ENCODE results near the gene DPF3.

Gene DPF3

DNA sequence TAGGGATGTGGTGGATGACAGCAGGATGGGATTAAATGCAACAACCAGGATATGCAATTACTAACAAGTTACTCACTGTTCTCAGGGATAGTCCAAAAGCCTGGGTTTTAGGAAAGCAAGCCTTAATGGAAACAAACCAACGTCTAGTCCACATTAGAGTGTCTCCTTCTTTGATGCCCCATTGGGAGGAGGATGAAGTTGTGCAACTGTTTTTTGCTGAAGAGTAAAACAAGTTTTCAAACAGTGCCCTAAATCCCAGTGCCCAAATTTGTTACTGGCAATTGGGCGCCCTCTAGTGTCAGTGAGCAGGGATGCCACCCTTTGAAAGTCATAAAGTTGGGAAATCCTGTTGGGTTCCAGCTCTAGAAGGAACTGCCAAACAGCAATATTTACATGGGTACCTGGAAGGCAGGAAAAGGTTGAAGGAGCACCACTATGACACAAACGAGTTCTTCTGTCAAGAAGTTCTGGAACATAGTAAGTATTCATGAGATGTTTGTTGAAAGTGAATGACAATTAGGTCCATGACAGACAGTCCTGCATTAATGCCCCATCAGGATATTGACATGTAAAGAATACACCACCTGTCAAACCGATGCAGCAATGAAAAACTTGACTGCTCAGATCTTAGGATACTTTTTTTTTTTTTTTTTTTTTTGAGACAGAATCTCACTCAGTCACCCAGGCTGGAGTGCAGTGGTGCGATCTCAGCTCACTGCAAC, 11.1 kb upstream of the DPF3 start:
- in situ Hi-C loops (cut with MboI; ENCODE audit: low sequenced_read_pairs) = no loop called here

DNA sequence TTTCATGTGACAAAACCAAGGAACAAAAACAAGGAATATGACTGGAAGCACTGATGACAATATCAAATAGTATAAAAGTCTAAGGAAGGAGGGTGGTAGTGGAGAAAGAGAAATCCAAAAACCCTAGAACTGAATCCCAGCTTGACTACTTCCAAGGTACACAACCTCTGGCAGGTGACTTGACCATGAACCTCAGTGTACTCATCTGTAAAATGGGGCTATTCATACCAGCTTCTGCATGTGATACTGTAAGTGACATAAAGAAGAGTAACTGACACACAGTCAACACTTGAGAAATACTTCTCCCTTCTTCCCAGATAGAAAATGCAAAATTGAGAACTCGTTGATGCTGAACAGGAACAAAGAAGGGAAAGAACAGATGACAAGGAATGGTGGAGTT, 10.3 kb upstream of the DPF3 start:
- in situ Hi-C loops (cut with MboI; ENCODE audit: low sequenced_read_pairs) = no loop called here

DNA sequence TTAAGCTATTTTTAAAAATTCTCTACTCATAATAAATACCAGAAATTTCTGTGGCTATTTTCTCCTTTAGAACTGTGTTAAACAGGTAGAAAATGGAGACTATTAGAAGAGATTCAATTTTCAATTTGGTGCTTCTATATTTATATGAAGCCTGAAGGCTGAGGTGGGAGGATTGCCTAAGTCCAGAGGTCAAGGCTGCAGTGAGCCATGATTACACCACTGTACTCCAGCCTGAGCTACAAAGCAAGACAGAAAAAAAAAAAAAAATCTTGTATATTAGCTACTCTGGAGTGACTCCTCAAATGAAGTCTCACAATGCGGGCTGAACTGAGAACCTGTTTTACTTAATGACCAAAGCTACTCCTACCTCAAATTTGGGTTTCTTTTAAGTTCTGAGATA, 9.8 kb upstream of the DPF3 start:
- in situ Hi-C loops (cut with MboI; ENCODE audit: low sequenced_read_pairs) = no loop called here

DNA sequence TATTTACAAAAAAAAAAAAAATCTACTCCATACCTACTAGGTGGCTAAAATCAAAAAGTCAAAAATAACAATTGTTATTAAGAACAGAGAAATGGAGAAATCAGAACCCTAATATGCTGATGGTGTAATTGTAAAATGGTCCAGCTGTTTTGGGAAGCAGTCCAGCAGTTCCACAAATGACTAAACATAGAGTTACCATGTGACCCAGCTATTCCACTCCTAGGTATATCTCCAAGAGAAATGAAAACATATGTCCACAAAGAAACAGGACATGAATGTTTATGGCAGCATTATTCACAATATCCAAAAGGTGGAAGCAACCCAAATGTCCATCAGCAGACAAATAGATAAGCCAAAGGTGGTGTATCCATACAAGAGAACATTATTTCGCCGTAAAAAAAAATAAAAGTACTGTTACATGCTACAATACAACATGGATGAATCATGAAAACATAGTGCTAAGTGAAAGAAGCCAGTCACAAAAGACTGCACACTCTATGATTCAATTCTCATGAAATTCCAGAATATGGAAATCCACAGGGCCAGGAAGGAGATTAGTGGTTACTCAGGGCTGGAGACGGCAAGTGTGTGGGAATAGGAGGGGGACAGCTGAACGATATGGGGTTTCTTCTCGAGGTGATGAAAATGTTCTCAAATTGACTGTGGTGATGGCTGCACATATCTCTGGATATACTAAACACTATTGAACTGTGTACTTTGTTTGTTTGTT, 9.1 kb upstream of the DPF3 start:
- in situ Hi-C loops (cut with MboI; ENCODE audit: low sequenced_read_pairs) = no loop called here

DNA sequence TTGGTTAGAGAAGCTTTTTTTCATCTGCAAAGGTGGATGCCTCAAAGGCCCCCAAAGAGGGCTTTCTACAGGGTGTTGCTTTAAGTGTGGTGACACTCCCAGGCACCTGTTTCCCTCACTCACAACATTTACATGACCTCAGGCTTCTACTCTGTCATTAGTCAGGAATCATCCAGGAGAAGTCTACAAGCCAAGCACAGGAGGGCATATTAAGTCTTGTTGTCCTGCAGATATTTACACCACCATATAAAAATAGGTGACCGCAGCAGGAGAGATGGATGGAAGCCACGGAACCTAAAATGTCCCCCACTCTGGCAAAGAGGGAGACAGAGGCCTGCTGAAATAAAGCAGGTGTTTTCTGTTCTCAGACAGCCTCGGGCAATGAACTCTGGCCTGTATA, 7.5 kb upstream of the DPF3 start:
- in situ Hi-C loops (cut with MboI; ENCODE audit: low sequenced_read_pairs) = no loop called here

DNA sequence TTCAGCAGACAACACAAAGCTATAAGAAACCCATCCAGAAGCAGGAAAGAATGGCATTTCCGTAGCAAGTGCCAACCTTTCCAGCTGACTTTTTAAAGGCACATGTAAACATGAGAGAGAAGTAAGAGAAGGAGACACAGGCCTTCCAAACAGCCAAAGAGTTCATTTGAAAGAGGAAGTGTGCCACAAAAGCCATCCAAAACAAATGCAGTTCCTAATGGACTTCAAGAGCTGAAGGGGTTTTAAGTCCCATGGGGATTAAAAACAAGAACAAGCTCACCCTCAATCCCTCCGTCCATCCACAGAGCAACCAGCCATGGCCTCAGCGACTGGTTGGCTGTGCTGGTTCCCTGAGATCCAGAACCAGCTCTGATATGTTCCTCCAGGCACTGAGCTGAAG, 4.5 kb upstream of the DPF3 start:
- in situ Hi-C loops (cut with MboI; ENCODE audit: low sequenced_read_pairs) = loop anchor here (10.0 kb wide), 1 partner anchor 374 kb away; no protein-coding TSS in a partner anchor

DNA sequence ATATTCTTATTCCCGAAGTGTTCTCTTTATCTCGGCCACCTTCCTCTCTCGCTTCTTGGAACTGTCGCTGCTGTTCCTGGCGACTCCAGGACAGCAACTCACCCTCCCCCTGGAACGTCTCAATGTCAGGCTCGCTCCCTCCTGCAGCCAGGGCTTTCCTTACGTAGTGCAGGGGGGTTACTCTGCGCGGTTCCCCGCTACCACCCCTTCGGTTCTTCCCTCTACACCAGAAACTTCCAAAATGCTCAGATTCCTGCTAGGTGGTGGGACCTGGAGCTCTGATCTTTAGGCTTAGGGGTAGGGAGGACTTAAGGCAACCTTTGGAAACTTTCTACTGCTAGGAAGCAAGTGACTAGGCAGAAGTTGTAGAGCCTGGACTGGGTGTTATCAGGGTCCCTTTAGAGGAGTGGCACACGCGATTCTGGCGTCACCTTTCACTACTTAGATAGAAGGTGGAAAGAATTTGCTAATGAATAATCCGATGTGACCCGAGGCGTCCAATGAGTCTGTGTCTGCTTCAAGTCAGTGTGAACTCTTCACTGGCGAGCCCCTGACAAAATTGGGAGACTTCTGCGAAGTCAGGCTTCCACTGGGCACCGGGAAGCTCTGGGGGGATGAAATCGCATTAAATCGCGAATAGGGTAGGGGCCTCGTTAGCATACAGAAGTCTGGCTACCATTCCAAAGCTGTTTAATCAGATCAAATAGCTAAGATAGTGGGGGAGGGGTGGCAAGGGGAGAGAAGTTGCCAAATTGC, 900 bp upstream of the DPF3 start:
- in situ Hi-C loops (cut with MboI; ENCODE audit: low sequenced_read_pairs) = loop anchor here (10.0 kb wide), 1 partner anchor 370 kb away; no protein-coding TSS in a partner anchor

DNA sequence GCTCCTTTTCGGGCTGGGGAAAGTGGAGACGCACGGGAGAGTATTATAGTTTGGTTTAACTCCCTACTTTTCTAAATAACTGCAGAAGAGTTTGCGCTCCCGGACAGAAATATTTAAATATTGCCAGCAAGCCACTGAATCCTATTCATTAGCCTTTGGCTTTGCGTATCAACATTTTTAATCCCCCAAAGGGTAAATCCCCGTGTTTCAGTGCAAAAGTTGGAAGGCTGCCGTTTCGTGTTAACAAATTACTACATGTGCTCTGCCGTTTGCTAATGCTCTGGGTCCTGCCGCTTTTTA, 372 bp upstream of the DPF3 start:
- in situ Hi-C loops (cut with MboI; ENCODE audit: low sequenced_read_pairs) = loop anchor here (10.0 kb wide), 1 partner anchor 369 kb away; no protein-coding TSS in a partner anchor

DNA sequence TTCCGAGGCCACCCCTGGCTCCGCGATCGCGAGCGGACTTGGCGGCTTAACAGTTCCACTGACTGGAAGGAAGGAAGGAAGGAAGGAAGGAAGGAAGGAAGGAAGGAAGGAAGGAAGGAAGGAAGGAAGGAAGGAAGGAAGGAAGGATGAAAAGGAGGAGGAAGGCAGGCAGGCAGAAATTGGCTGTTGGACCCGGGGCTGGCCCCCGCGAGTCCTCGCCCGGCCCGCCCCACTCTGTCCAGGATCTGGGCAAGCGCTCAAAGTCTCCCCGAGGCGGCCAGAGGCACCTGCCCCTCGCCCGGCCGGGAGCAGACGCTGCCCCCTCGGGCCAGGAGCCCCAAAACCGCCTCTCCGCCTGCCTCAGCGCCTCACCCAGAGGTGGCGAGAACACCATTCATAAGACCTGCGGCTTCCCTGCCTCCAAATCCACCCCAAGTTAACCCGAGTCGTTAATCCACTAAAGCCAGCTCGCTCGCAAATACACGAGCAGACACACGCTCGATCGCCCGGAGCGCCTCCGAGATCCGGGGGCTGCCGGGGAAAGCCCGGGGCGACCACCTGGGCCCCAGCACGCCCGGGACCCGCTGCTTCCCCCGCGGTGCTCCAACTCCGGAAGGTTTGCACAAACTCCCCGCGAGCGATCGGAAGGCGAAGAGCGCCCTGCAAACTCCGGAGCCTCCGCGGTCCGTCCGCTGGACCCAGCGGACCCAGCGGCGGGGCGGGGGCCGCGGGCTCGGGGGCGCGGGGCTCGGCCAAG, 844 bp downstream of the DPF3 start:
- in situ Hi-C loops (cut with MboI; ENCODE audit: low sequenced_read_pairs) = loop anchor here (10.0 kb wide), 1 partner anchor 368 kb away; no protein-coding TSS in a partner anchor

DNA sequence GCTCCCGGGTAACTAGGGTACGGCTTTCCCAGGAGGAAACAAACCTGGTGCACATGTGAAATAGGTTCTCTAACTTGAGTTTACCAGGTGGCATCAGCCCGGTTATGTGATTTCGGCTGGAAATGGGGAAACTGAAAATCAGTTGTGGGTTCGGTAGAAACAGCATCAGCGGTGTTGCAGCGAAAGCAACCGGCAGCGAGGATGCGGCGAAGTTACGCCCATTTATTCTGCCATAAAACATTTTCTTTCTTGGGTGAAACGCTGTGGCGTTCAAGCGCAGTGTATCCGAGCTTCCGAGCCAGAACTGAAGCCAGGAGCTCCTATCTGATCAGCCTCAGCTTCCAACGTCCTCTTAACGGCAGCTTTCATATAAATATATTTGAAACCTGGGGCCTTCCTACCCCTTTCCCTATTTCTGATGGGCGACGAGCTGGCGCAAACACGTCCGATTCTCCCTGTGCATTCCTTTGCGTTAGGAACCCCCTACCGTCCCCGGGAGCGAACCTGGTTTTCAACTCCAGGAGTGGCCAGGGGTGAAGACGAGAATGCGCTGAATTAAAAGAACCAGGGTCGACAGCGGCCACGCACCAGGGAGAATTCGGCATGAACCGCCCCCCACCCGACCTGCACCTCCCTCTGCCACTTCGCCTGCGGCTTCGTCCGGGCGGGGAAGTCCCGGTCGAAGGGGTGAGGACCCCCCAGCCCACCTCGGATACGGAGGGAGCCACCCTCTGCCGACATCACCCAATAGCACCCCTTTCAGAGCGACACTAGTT, 1.6 kb downstream of the DPF3 start:
- in situ Hi-C loops (cut with MboI; ENCODE audit: low sequenced_read_pairs) = loop anchor here (10.0 kb wide), 1 partner anchor 367 kb away; no protein-coding TSS in a partner anchor

DNA sequence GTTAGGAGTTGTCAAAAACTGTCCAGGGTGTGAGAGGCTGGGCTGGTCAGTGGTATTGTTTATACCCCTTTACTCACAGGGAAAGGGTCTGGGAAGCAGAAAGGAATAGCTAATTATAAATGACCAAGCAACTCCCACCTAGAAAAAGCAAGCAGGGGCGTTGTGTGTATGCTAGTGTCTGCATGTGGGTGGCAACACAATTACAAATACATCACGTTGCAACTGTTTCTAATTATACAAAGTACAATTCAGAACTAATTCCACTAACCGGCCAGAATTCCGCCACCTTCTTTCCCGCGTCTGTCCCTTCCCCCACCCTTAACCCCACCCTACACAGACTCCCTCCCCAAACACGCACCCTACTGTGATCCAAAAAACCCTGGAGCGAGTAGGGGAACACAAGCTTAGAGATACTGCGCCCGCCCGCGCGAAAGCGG, 2.2 kb downstream of the DPF3 start:
- in situ Hi-C loops (cut with MboI; ENCODE audit: low sequenced_read_pairs) = loop anchor here (10.0 kb wide), 1 partner anchor 367 kb away; no protein-coding TSS in a partner anchor

DNA sequence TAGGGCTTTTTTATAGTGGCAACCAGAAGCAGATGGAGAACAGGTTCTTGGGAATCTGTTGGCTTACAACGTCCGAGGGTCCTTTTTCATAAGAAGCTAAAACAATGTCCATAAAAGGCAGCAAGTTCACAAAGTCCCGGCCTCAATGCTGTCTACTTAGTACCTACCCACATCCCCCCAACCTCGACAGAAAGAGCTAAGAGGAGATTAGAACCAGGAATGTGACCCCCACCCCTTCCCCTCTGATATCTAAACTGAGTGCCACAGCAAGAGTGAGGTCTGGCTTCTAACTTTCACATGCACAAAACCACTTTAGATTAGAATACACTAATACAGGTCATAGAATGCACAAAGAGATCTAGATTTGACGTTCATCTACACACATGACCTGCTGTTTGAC, 4.5 kb downstream of the DPF3 start:
- in situ Hi-C loops (cut with MboI; ENCODE audit: low sequenced_read_pairs) = no loop called here

DNA sequence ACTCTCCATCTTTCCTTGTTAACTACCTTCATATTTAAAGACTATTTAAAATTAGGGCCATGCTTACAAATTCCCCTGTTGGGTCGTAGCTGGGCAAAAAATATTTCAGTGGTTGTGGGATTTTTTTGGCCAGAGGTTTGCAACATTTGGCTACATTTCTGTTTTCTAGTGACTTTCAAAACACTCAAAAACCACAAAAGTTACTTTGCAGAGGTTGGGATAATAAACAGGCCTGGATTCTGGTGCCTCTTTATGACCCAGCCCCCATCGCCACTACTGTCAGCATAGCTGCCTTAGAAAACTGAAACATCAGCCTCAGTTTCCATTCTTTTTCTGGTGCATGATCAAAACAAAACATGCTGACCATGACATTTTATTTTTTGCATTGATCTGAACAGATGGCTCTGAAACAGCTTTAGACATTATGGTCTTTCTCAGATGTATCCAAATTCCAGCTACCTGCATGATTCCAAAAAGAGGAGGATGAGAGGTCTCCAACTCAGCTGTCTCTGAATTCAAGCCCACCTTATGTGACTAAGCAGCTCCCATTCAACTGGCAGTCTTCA, 5.2 kb downstream of the DPF3 start:
- in situ Hi-C loops (cut with MboI; ENCODE audit: low sequenced_read_pairs) = no loop called here

DNA sequence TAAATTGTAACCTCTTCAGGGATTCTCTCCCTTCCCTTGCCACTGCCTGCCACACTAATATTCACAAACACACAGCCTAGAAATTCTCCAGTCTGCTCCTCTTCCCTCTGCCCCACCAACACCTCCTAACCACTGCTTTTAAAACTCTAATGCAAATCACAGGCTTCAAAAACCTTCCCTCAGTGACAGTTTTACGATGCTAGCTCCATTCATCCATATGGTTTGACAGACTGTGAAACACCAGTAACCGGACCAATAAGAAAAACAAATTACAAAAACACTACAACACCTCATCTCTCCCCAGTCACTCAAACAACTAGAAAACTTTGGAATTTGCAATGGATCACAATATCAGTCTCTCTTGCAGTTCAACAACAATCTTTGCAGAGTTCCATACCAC, 5.7 kb downstream of the DPF3 start:
- in situ Hi-C loops (cut with MboI; ENCODE audit: low sequenced_read_pairs) = no loop called here

DNA sequence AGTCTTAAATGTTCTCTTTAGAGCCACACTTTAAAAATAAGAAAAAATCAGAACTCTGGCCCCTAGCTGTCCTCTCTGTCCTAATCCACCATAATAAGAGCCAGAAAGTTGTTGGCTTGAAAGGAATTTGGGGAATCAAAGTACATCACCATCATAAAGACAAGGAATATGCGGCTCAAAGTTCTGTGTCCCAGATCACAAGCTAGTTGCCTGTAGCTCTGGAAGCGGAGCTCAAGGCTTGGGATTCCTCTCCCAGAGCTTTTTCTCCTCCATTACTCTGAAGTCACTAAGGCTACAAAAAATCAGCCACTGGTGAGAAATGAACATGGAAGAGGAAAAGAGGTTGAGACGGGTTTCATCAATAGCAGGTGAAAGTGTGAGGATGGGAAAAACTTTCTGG, 6.4 kb downstream of the DPF3 start:
- in situ Hi-C loops (cut with MboI; ENCODE audit: low sequenced_read_pairs) = no loop called here

DNA sequence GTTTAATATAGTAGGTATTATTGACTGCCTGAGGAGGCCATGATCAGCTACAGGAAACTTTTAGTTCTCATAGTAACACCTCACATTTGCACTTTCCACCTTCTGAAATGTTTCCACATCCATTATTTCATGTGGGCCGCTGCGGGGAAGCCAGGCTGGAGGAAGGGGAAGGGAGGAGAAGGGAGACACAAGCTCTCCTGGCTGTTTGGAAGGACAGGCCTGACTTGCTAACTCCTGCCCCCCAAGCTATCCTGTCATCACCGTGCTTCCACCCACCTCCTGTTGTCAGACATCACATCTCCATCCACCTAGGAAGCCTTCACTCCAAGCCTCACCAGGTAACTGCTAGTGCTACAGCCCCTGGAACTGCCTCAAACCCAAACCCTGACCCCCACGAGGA, 9.5 kb downstream of the DPF3 start:
- in situ Hi-C loops (cut with MboI; ENCODE audit: low sequenced_read_pairs) = no loop called here

DNA sequence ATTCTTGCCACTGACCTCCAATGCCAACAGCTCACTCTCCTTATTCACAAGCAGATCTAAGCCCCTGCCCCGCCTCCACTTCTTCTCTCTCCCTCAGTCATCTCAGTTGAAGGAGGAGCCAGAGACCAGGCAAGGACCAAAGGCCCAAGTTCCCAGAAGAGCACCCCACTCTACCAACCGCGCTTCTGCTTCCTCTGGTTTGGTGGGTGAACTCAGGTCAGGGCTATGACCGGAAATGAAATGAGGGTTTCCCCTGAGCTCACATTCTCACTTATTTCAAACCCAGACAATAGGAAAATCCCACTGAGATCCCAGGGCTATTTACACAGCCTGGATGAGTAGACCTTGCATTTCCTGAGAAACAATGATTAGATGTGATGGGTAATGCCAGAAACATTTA, 9.9 kb downstream of the DPF3 start:
- in situ Hi-C loops (cut with MboI; ENCODE audit: low sequenced_read_pairs) = no loop called here

DNA sequence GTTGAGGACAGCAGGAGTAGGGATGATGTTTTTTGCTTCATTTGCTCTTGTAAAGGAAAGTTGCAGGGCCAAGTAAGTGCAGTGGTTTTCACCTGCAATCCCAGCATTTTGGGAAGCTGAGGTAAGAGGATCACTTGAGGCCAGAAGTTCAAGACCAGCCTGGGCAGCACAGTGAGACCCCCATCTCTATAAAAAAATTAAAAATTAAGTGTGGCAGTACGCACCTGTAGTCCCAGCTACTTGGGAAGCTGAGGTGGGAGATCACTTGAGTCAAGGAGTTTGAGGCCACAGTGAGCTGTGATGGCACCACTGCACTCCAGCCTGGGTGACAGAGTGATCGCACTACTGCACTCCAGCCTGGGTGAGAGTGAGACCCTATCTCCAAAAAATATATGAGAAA, 10.8 kb downstream of the DPF3 start:
- in situ Hi-C loops (cut with MboI; ENCODE audit: low sequenced_read_pairs) = no loop called here

DNA sequence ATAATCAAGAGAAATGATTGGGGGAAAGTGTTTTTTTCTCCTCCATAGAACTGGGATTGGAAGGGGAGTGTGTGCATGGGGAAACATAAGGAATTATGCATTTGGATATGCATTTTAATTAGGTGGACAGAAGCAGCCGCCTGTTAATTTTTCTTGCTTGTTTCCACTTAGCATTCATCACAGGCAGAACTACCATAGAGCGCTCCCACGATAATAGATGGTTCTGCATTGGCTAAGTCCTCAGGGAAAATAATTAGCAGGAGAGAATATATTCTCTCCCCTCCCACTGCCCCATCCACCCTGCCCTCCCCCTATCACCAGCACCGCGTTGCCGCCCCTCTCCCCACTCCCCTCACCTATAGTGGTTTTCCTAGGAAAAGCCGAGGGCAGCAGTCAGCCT, 11.4 kb downstream of the DPF3 start:
- in situ Hi-C loops (cut with MboI; ENCODE audit: low sequenced_read_pairs) = no loop called here

DNA sequence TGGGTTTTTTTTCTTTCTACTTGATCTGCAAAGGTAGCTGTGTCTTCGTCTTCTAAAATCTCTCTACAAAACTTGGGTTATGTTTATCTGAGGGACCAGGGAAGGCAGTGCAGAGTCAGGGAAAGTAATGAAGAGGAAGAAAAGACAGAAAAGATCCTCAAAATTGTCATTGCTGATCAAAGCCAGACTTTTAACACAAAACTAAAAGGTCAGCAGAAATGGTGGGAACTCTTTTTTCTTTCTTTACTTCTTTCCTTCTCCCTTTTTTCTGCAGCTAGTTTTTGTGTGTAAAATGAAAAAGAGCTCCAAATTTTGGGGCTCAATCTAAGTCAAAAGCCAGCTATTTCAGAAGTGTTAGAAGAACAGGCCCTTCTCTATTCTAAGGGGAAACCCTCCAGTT, 11.9 kb downstream of the DPF3 start:
- in situ Hi-C loops (cut with MboI; ENCODE audit: low sequenced_read_pairs) = no loop called here

All from HL-60/S4 (cell line).